Measurements from ENCODE around the gene TTYH1. TPM values are rescaled to one million over a fixed set of nuclear protein-coding genes. Genes with fewer than 3 reads are reported as not detected.
"Not testable (repeated sequence)": the region's sequence is repeated elsewhere in the genome, so short reads cannot be mapped to it uniquely, and the experiment has no call there.

Gene TTYH1
- total RNA-seq, 2 experiments from 2014 or later = not detected

GRCh38 chr19:54369082-54369687 lies 46.1 kb upstream of the TTYH1 start:
- Histone ChIP-seq H3K4me3 (ENCODE audit: low read length) (peak overlapping the region; percentile 58), H3K27ac (ENCODE audit: low read depth in 1 of 2, low read length in 2 of 2) (peak overlapping the region in 1 of 2 donors; percentile 50), H3K4me1 (ENCODE audit: insufficient read depth, low read length) (peaks cover 69% of the 10 kb centered on the region), H3K9me3 (ENCODE audit: control insufficient read depth in 1 of 2, insufficient read depth in 1 of 2, low read length in 2 of 2) (no peaks in the 10 kb centered on the region), H3K36me3 (ENCODE audit: insufficient read depth, low read length) (no peaks in the 10 kb centered on the region), H3K27me3 (ENCODE audit: control insufficient read depth in 1 of 2, insufficient read depth in 2 of 2, low read length in 2 of 2) (no peaks in the 10 kb centered on the region)
- ATAC-seq (ENCODE audit: poor library complexity) = no peak
- H3K4me1 Mint-ChIP-seq (ENCODE audit: low read depth) = peaks cover 64% of the 10 kb centered on the region
- H3K27me3 Mint-ChIP-seq = peaks cover 6% of the 10 kb centered on the region
- peak overlapping the region; percentile 94 for H3K4me3 Mint-ChIP-seq
- intact Hi-C loops (cut with DNase I, micrococcal nuclease) = no loop called here
- H3K9me3 Mint-ChIP-seq = no peaks in the 10 kb centered on the region
- ChIA-PET CTCF (interaction anchor here (1.3 kb wide), 1 partner anchor 22 kb away, joined by 3 read pairs; no protein-coding TSS in a partner anchor), POLR2A (no interaction called here)
- peak overlapping the region; percentile 77 for H3K27ac Mint-ChIP-seq
- no peak for TF ChIP-seq CTCF (IDR thresholded peaks at IDR 0.05)
- DNase-seq = no peak
- peaks cover 11% of the 10 kb centered on the region for H3K36me3 Mint-ChIP-seq (ENCODE audit: low read depth)

- DNase-seq; H3K36me3 Mint-ChIP-seq (ENCODE audit: low read depth); H3K9me3 Mint-ChIP-seq; H3K36me3 ChIP-seq (ENCODE audit: insufficient read depth, low read length); H3K27me3 ChIP-seq (ENCODE audit: control insufficient read depth in 1 of 2, insufficient read depth in 2 of 2, low read length in 2 of 2); H3K9me3 ChIP-seq (ENCODE audit: control insufficient read depth in 1 of 2, insufficient read depth in 1 of 2, low read length in 2 of 2); H3K27me3 Mint-ChIP-seq; intact Hi-C loops (cut with DNase I, micrococcal nuclease): not testable (repeated sequence)
- H3K4me1 ChIP-seq (ENCODE audit: insufficient read depth, low read length) = peaks cover 70% of the 10 kb centered on the region
- peak; percentile 9 for ATAC-seq (ENCODE audit: poor library complexity)
- Mint-ChIP-seq H3K4me3 (peak overlapping the region; percentile 94), H3K4me1 (ENCODE audit: low read depth) (peaks cover 64% of the 10 kb centered on the region), H3K27ac (peak overlapping the region; percentile 91)
- POLR2A ChIA-PET = interaction anchor here (1.2 kb wide), 1 partner anchor 19 kb away, joined by 4 read pairs; no protein-coding TSS in a partner anchor
- H3K27ac ChIP-seq (ENCODE audit: low read depth in 1 of 2, low read length in 2 of 2) = peak overlapping the region in 1 of 2 donors; percentile 50
- H3K4me3 ChIP-seq (ENCODE audit: low read length) = peak overlapping the region; percentile 58
- CTCF ChIA-PET = interaction anchor here (1.3 kb wide), 1 partner anchor 21 kb away, joined by 3 read pairs; no protein-coding TSS in a partner anchor
Measured at GRCh38 chr19:54369688-54370433, 45.4 kb upstream of the TTYH1 start.

- CTCF ChIA-PET; intact Hi-C loops (cut with DNase I, micrococcal nuclease); H3K36me3 Mint-ChIP-seq (ENCODE audit: low read depth); H3K27me3 ChIP-seq (ENCODE audit: control insufficient read depth in 1 of 2, insufficient read depth in 2 of 2, low read length in 2 of 2); H3K9me3 Mint-ChIP-seq; H3K27ac ChIP-seq (ENCODE audit: low read depth in 1 of 2, low read length in 2 of 2); H3K9me3 ChIP-seq (ENCODE audit: control insufficient read depth in 1 of 2, insufficient read depth in 1 of 2, low read length in 2 of 2); H3K36me3 ChIP-seq (ENCODE audit: insufficient read depth, low read length): not testable (repeated sequence)
- ATAC-seq (ENCODE audit: poor library complexity) (peak; percentile 74), DNase-seq (peak in 13 of 14 experiments; percentile 29 to 86 (median 56))
- Mint-ChIP-seq H3K27ac (peak overlapping the region; percentile 91), H3K4me3 (peak overlapping the region; percentile 94), H3K4me1 (ENCODE audit: low read depth) (peaks cover 64% of the 10 kb centered on the region), H3K27me3 (peaks cover 13% of the 10 kb centered on the region)
- Histone ChIP-seq H3K4me3 (ENCODE audit: low read length) (peak overlapping the region; percentile 58), H3K4me1 (ENCODE audit: insufficient read depth, low read length) (peaks cover 71% of the 10 kb centered on the region)
- POLR2A ChIA-PET = interaction anchor here (1.2 kb wide), 1 partner anchor 18 kb away, joined by 4 read pairs; no protein-coding TSS in a partner anchor
Measured at GRCh38 chr19:54370434-54370796, 44.8 kb upstream of the TTYH1 start.

GRCh38 chr19:54371453-54371852 lies 43.8 kb upstream of the TTYH1 start:
- H3K27me3 ChIP-seq (ENCODE audit: control insufficient read depth in 1 of 2, insufficient read depth in 2 of 2, low read length in 2 of 2); ATAC-seq (ENCODE audit: poor library complexity); H3K36me3 ChIP-seq (ENCODE audit: insufficient read depth, low read length); intact Hi-C loops (cut with DNase I, micrococcal nuclease); H3K9me3 Mint-ChIP-seq; DNase-seq; H3K9me3 ChIP-seq (ENCODE audit: control insufficient read depth in 1 of 2, insufficient read depth in 1 of 2, low read length in 2 of 2); H3K36me3 Mint-ChIP-seq (ENCODE audit: low read depth); H3K4me3 ChIP-seq (ENCODE audit: low read length); H3K27ac ChIP-seq (ENCODE audit: low read depth in 1 of 2, low read length in 2 of 2): not testable (repeated sequence)
- CTCF ChIA-PET = interaction anchor here (1.2 to 1.4 kb wide), 2 partner anchors 17 to 19 kb away, joined by 6 read pairs; no protein-coding TSS in a partner anchor
- peaks cover 13% of the 10 kb centered on the region for H3K27me3 Mint-ChIP-seq
- H3K4me1 ChIP-seq (ENCODE audit: insufficient read depth, low read length) = peaks cover 72% of the 10 kb centered on the region
- H3K27ac Mint-ChIP-seq = peak overlapping the region; percentile 91
- peaks cover 67% of the 10 kb centered on the region for H3K4me1 Mint-ChIP-seq (ENCODE audit: low read depth)
- POLR2A ChIA-PET = interaction anchor here (0.6 to 1.4 kb wide), 2 partner anchors 17 to 20 kb away, joined by 3 to 11 read pairs; no protein-coding TSS in a partner anchor
- peak overlapping the region; percentile 64 for H3K4me3 Mint-ChIP-seq
